Left ventricle myocardium superior (tissue), 1 donor: Measurements from ENCODE around the gene PRKRIP1. TPM values are rescaled to one million over a fixed set of nuclear protein-coding genes. Genes with fewer than 3 reads are reported as not detected.

Experiments used
- ATAC-seq: fragments of 200-7000 bp; cut with Tn5 transposase; one replicate; pipeline ENCODE4 v1.9.1; 2020; ENCODE audit warnings: mild to moderate bottlenecking, moderate library complexity
- DNase-seq: peaks from one replicate; pipeline ENCODE4 v3.0.0-alpha.2; 2020
- intact Hi-C: fragments of 100-400 bp; cut with micrococcal nuclease; formaldehyde crosslinking; loops from one replicate; pipeline ENCODE4 v1.11.0; 2022
- total RNA-seq: library from RNA; stranded (reverse); fragmentation: NEBNext Ultra II Directional; extraction: Animal tissue kit (Norgen Biotek cat#: 25700); gene quantifications from one replicate; pipeline ENCODE4 v1.2.1, GENCODE V29; 2021
- donor health status: DM: no; HTN: yes; CAD: no; lungs with severe emphysema.

PRKRIP1 gene
- total RNA-seq, 1 donor from 2014 or later = 11.8 TPM

- intact Hi-C loops = no loop called here
- ATAC-seq (no peak), DNase-seq (no peak)
Observed at GRCh38 chr7:102424787-102425218, 28.6 kb downstream of the PRKRIP1 start.

DNA sequence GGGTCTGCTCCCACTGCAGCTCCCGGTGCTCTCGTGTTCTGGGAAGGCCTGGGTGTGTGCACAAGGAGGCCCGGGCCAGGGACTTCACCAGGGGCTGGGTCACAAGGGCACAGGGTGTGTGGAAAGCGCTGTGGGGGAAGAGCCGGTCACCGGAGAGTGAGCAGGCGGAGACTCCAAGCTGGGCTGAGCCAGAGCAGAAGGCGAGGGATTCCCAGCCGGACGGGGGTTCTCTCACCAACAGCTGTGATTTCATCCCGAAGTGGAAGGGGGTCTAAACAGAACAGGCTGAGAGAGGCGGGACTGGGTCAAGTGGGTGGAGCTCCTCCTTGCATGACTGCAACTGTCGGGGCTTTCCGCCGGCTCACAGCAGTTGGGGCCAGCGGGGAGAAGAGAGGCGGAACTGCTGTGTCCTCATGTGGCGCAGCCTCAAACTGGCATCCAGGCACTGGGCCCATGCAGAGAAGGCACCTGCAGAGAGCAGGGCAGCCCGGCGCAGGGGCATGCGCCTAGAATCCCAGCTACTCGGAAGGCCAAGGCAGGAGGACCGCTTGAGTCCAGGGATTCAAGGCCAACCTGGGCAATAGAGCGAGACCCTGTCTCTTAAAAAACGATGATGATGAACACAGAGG is 29.6 kb downstream of the PRKRIP1 start:
- ATAC-seq = peak; percentile 64
- peak; percentile 65 for DNase-seq
- intact Hi-C loops = no loop called here

DNA sequence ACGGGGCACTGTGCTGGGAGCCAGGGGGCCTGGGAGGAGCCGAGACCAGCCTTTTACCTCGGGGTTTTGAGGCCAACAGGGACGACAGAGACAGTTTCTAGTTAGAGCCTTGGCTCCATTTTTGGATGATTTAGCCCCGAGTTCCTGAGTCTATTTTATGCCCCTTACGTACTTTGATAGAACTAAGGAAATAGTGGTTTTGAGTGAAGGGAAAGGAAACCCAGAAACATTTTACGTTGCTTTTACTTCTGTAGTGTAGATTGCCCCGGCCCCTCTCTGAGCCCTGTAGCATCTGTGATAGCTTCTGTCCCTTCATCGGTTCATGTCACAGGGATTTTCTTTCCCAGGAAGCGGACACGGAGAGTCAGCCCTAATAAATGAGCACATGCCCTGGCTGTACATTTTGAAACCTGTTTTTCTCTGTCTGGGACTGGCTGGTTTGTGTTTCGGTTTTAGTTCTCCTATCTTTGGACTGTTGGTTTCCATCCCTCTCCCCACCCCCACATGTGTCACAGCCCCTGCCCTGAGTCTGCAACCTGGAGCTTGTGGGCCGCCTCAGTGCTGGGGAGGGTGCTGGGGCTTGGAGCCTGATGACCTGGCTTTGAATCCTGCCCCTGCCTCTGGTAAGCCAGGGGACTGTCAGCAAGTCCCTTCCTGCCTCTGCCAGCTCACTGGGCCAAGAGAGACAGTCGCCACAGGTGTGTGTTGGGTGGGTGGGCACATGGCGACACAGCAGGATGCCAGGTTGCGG is 30.3 kb downstream of the PRKRIP1 start:
- no peak for DNase-seq
- intact Hi-C loops = no loop called here
- ATAC-seq = peak; percentile 33

- ATAC-seq (no peak), DNase-seq (no peak)
- intact Hi-C loops = no loop called here
Observed at GRCh38 chr7:102427019-102427405, 30.8 kb downstream of the PRKRIP1 start.

- intact Hi-C loops = no loop called here
- ATAC-seq (no peak), DNase-seq (no peak)
Observed at GRCh38 chr7:102429141-102429899, 33.2 kb downstream of the PRKRIP1 start.

- ATAC-seq (no peak), DNase-seq (no peak)
- intact Hi-C loops = no loop called here
Observed at GRCh38 chr7:102431617-102432298, 35.6 kb downstream of the PRKRIP1 start.

GRCh38 chr7:102432442-102433218 is 36.5 kb downstream of the PRKRIP1 start:
- ATAC-seq (peak; percentile 20), DNase-seq (no peak)
- intact Hi-C loops = no loop called here

DNA sequence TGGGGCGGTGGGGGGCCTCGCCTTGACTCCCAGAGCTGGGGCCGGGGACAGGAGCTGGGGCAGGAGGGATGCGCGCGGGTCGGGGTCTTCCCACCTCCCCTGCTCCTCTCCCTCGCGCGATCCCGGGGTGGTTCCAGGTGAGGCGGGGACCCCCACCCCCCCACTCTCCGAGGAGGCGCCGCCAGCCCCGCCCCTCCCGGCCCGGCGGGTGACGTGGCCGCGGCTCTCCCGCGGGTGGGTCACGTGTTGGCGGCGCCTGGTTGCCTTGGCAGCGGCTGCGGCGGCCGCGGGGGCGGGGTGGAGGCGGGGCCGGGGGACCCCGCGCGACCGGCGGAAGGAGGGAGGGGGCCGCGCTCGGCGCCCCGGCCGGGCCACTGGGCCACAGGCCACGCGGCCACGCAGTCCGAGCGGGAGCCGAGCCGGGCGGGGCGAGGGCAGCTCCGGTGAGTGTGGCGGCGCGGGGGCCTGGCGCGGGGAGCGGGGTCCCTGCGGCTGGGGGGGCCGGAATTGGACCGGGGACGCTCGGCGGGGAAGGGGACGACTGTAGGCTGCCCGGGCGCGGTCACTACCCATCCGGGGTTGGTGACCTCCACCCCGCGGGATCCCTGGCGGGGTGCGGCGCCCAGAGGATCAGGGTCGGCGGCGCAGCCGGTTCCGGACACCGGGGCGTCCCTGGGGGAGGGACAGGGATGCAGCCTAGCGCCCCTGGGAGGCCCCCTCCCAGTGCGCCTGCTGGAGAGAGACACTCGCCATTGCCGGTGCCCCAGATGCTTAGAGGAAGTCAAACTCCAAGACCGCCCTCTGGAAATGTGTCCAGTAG is 37.3 kb downstream of the PRKRIP1 start, which contains the start of gene ORAI2:
Gene ORAI2 (plus strand): TSS at position 357 of the 820 bp plus-strand sequence. CDS start 5,382 bp downstream, outside the sequence.
- intact Hi-C loops = no loop called here
- ATAC-seq = peak; percentile 87
- DNase-seq = peak; percentile 90

GRCh38 chr7:102434039-102434486 is 37.9 kb downstream of the PRKRIP1 start:
- no peak for ATAC-seq
- intact Hi-C loops = no loop called here
- no peak for DNase-seq

- ATAC-seq (no peak), DNase-seq (no peak)
- intact Hi-C loops = no loop called here
Observed at GRCh38 chr7:102436118-102436517, 40.0 kb downstream of the PRKRIP1 start.

DNA sequence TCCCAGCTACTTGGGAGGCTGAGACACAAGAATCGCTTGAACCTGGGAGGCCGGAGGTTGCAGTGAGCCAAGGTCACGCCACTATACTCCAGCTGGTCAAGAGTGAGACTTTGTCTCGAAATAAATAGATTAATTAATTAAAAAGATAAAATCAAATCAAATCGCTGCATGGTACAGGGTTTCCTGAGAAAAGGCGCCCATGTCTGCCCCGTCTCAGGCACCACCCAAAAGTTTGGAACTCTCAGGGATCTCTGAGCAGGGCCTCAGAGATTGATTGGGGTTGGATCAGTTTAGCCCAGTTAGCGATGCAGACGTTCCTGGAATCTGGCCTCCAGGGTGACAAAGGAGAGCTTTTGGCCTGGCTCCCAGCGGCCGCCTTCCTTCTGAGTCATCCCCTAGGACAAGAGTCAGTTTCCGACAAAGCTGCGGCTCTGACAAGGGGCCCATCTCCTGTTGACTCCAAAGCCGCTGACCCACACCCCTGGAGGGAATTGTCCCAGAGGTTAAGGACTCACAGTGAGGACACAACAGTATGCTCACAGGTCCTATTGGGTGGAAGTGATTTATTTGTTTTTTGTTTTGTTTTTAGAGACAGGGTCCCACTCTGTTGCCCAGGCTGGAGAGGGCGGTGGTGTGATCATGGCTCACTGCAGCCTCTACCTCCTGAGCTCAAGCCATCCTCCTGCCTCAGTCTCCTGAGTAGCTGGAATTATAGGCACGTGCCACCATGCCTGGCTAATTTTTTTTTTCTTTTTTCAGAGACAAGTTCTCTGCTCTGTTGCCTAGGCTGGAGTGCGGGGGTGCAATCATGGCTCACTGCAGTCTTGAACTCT is 44.0 kb downstream of the PRKRIP1 start:
- intact Hi-C loops = no loop called here
- peak; percentile 77 for DNase-seq
- peak; percentile 85 for ATAC-seq

DNA sequence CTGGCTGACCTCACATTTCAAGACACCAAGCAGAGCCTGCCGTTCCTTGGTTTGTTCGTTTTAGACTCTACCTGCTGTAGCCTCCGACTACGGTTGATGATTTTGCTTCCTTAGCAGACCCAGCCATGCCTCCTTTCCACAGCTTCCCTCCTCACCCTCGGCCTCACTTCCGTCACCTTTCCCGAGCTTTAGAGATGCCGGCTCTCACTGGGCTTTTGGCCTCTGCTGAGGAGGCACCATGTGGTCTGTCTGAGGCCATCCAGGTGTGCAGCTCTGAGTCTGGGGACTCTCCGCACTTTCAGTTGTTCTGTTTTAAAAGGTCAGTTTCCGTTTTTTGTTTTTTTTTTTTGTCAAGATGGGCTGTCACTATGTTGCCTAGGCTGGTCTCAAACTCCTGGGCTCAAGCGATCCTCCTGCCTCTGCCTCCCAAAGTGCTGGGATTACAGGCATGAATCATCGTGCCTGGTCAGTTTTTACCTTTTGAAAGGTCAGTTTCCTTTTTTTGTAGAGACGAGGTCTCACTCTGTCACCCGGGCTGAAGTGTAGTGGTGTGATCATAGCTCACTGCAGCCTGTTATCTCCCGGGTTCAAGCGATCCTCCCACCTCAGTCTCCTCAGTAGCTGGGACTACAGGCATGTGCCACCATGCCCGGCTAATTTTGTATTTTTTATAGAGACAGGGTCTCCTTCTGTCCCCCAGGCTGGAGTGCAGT is 49.0 kb downstream of the PRKRIP1 start:
- ATAC-seq (no peak), DNase-seq (no peak)
- intact Hi-C loops = no loop called here

DNA sequence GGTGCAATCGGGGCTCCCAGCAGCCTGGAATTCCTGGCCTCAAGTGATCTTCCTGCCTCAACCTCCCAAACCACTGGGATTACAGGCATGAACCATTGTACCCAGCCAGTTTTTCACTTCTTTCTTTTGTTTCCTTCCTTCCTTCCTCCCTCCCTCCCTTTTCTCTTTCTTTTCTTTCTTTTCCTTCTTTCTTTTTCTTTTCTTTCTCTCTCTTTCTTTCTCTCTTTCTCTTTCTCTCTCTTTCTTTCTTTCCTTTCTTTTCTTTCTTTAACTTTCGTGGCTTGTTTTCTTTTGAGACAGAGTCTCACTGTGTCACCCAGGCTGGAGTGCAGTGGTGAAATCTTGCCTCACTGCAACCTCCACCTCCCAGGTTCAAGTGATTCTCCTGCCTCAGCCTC is 49.5 kb downstream of the PRKRIP1 start:
- intact Hi-C loops = no loop called here
- ATAC-seq (no peak), DNase-seq (no peak)

GRCh38 chr7:102446387-102447156 is 50.4 kb downstream of the PRKRIP1 start:
- no peak for ATAC-seq
- intact Hi-C loops = no loop called here
- no peak for DNase-seq

- no peak for DNase-seq
- intact Hi-C loops = no loop called here
- ATAC-seq = no peak
Observed at GRCh38 chr7:102447311-102447710, 51.1 kb downstream of the PRKRIP1 start.

- intact Hi-C loops = no loop called here
- no peak for ATAC-seq
- no peak for DNase-seq
Observed at GRCh38 chr7:102449136-102449535, 53.0 kb downstream of the PRKRIP1 start.
